Neural cell (in vitro differentiated cells): ENCODE measurements around the gene CTF1. TPM values are rescaled to one million over a fixed set of nuclear protein-coding genes. Genes with fewer than 3 reads are reported as not detected.

Experiments used
- H2AFZ ChIP-seq: fragments of 200-600, 300-800 bp; sonication (generic), shearing (Covaris generic); 2 replicates; pipeline ENCODE4 v1.6.0; 2014; ENCODE audit warnings: low read depth, mild to moderate bottlenecking, antibody characterized with exemption, low read length, moderate library complexity
- H3F3A ChIP-seq: fragments of 200-600 bp; shearing (Covaris generic); 2 replicates; pipeline ENCODE4 v1.6.1; 2016; ENCODE audit warnings: mild to moderate bottlenecking, moderate library complexity, mixed read lengths, antibody characterized with exemption, low read length; ENCODE audit not compliant: insufficient read depth, poor library complexity, severe bottlenecking
- H3K27ac ChIP-seq: fragments of 200-600, 300-800 bp; sonication (generic), shearing (Covaris generic); 2 replicates; pipeline ENCODE4 v1.5.1; 2014; ENCODE audit warnings: mild to moderate bottlenecking, low read length, moderate library complexity
- H3K27me3 ChIP-seq: fragments of 300-800, 200-600 bp; sonication (generic), shearing (Covaris generic); 2 replicates; pipeline ENCODE4 v1.6.0; 2014; ENCODE audit warnings: mild to moderate bottlenecking, low read depth, low read length, moderate library complexity; ENCODE audit not compliant: insufficient read depth
- H3K36me3 ChIP-seq: fragments of 300-800, 200-600 bp; sonication (generic), shearing (Covaris generic); 2 replicates; pipeline ENCODE4 v1.5.1; 2014; ENCODE audit warnings: mild to moderate bottlenecking, antibody characterized with exemption, low read length, moderate library complexity; ENCODE audit not compliant: insufficient read depth
- H3K4me2 ChIP-seq: fragments of 300-800, 200-600 bp; sonication (generic), shearing (Covaris generic); 2 replicates; pipeline ENCODE4 v1.6.0; 2014; ENCODE audit warnings: mild to moderate bottlenecking, low read length
- H3K4me3 ChIP-seq: fragments of 300-800, 200-600 bp; sonication (generic), shearing (Covaris generic); 2 replicates; pipeline ENCODE4 v1.5.1; 2014; ENCODE audit warnings: mild to moderate bottlenecking, low read length, moderate library complexity
- H3K79me2 ChIP-seq: fragments of 200-600 bp; shearing (Covaris generic); replicated peaks from 2 replicates; pipeline ENCODE4 v1.6.0; 2014; ENCODE audit warnings: mild to moderate bottlenecking, low read length, moderate library complexity; ENCODE audit not compliant: insufficient read depth
- H3K9ac ChIP-seq: fragments of 300-800, 200-600 bp; sonication (generic), shearing (Covaris generic); 2 replicates; pipeline ENCODE4 v1.6.1; 2016; ENCODE audit warnings: mild to moderate bottlenecking, low read length, mixed read lengths
- H3K9me2 ChIP-seq: fragments of 200-600 bp; shearing (Covaris generic); 2 replicates; pipeline ENCODE4 v1.6.1; 2016; ENCODE audit warnings: mild to moderate bottlenecking, low read length, mixed read lengths; ENCODE audit not compliant: insufficient read depth
- H3K9me3 ChIP-seq: fragments of 200-600, 300-800 bp; sonication (generic), shearing (Covaris generic); 2 replicates; pipeline ENCODE4 v1.6.1; 2016; ENCODE audit warnings: mild to moderate bottlenecking, mixed run types, low read length, moderate library complexity, mixed read lengths
- H4K20me1 ChIP-seq: fragments of 200-600 bp; shearing (Covaris generic); 2 replicates; pipeline ENCODE4 v1.6.1; 2016; ENCODE audit warnings: mild to moderate bottlenecking, mixed run types; ENCODE audit not compliant: insufficient read depth
- EP300 ChIP-seq: fragments of 450-650 bp; conservative IDR thresholded peaks from 2 replicates; pipeline ENCODE4 v1.6.1; 2014; ENCODE audit warnings: antibody characterized with exemption, mild to moderate bottlenecking, moderate library complexity; ENCODE audit not compliant: poor library complexity, severe bottlenecking
- EZH2 ChIP-seq: fragments of 200-600, 300-800 bp; shearing (Covaris generic), sonication (generic); IDR thresholded peaks from 2 replicates; pipeline ENCODE4 v1.6.1; 2014; ENCODE audit warnings: antibody characterized with exemption, low read length, borderline replicate concordance, mild to moderate bottlenecking; ENCODE audit not compliant: insufficient read depth, poor library complexity, severe bottlenecking
- MXI1 ChIP-seq: fragments of 450-650 bp; conservative IDR thresholded peaks from 2 replicates; pipeline ENCODE4 v1.6.1; 2014; ENCODE audit warnings: antibody characterized with exemption, mild to moderate bottlenecking; ENCODE audit not compliant: poor library complexity, severe bottlenecking
- POLR2AphosphoS5 ChIP-seq: IDR thresholded peaks from 2 replicates; pipeline ENCODE4 v1.6.1; 2012
- RAD21 ChIP-seq: fragments of 450-650 bp; conservative IDR thresholded peaks from 2 replicates; pipeline ENCODE4 v1.6.1; 2014; ENCODE audit warnings: antibody characterized with exemption, mild to moderate bottlenecking, moderate library complexity
- SMC3 ChIP-seq: fragments of 450-650 bp; conservative IDR thresholded peaks from 2 replicates; pipeline ENCODE4 v1.6.1; 2014; ENCODE audit warnings: antibody characterized with exemption, mild to moderate bottlenecking, moderate library complexity; ENCODE audit not compliant: poor library complexity
- TAF1 ChIP-seq: IDR thresholded peaks from 2 replicates; pipeline ENCODE4 v1.6.1; 2012; ENCODE audit warnings: low read depth
- polyA plus RNA-seq: library from polyadenylated mRNA; depleted of rRNA; stranded (reverse); fragments of >200 nt; gene quantifications from 2 replicates; pipeline ENCODE4 v1.2.3, GENCODE V29; 2014
- TF ChIP-seq, protein P1 (sequence below): fragments of 450-650 bp; IDR thresholded peaks from 2 replicates; pipeline ENCODE4 v1.5.1; 2014; ENCODE audit warnings: antibody characterized with exemption, mild to moderate bottlenecking, moderate library complexity; ENCODE audit not compliant: poor library complexity, severe bottlenecking
- TF ChIP-seq, protein P2 (sequence below): IDR thresholded peaks from 2 replicates; pipeline ENCODE4 v1.6.1; 2012; ENCODE audit warnings: borderline replicate concordance

The CTF1 gene
- polyA plus RNA-seq, 1 donor from 2014 or later = not detected

DNA sequence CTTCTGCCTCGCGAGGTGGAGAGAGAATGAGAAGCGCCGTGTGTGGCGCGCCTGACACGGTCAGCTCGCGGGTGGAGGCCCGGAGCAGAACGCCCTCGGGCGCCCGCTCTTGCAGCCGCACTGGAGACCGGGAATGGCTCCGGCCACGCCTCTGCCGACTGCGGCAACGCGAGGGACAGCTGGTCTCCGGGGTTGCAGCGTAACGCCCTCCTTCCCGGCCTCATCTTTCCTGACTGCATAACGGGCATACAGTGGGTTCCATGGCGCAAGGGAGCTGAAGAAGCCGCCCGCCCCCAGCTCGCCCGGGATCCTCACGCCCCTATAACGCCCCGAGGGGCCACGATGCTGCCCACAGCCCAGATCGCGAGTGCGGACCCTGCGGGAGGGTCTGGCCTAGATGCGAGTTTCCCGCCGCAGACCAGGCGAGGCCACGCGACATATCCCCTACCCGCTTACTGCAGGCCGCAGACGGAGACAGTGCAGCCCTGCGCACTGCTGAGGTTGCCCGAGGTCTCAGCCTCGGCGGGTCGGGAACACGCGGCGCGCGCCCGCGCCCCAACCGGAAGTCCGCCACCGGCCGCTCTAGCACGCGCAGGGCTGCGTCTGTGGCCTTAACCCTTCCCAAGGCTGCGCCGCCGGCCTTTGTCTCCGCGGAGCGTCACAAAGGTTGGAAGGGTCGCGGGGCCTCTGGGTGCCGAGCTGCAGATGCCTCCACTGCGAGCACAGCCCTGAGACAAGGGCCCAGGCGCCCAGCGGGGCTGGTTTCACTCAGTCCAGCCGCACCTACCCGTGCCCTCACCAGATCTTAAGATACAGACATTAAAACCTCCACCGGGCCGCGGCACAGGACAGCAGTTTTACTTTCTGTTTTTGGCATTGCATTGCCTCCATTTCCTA lies 21.3 kb upstream of the CTF1 start (continued):
- TF ChIP-seq POLR2AphosphoS5 = peak; percentile 95
- TF ChIP-seq EZH2 = no peak

DNA sequence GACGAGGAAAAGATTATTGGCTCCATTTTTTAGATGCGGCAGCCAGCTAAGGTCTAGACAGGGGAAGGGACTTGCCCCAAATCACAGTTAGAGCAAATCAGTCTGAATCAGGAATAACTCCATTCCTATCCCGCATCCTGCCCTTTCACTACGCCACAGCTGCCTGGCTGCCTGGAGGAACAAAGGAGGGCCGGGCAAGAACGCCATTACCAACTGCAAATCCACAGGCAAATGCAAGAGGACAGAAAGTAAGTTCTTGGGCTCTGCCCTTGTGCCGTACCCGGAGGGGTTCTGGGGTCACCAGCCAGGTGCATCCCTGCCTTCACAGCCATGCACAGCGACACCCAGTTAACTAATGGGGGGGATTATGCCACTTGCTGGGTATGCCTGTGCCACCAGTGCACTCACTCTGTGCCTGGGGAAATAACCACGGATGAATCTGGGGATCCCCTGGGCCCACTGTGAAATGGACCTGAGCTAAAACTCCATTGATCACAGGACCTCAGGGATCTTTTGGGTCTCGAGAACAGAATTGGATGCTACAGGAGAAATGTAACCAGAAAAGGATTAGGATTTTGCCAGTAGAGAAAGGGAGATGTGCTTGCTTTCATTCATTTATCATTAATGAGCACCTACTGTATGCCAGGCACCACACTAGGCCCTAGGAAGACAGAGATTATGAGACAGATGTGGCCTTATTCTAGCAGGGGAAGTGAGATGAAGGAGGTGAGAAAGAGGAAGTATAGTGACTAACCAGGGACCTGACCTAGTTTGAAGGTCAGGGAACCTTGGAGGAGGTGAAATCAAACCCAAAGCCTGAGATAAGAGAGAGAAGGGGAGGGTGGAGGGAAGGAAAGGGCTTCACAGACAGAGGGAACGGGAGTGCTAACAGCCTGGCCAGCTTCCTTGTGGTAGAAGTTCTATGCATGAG lies 20.3 kb upstream of the CTF1 start:
- Histone ChIP-seq H3K27me3 (no peaks in the 10 kb centered on the region), H3K4me3 (peak overlapping the region; percentile 85), H3K36me3 (no peaks in the 10 kb centered on the region), H3F3A (peaks cover 4% of the 10 kb centered on the region), H3K4me2 (peak overlapping the region; percentile 90), H3K27ac (peak overlapping the region; percentile 96), H2AFZ (peak overlapping the region; percentile 63), H3K9me2 (no peaks in the 10 kb centered on the region), H4K20me1 (no peaks in the 10 kb centered on the region), H3K79me2 (peaks cover 16% of the 10 kb centered on the region), H3K9ac (peak overlapping the region; percentile 90), H3K9me3 (no peaks in the 10 kb centered on the region)
- no peak for TF ChIP-seq TAF1
- TF ChIP-seq, protein P1, sequence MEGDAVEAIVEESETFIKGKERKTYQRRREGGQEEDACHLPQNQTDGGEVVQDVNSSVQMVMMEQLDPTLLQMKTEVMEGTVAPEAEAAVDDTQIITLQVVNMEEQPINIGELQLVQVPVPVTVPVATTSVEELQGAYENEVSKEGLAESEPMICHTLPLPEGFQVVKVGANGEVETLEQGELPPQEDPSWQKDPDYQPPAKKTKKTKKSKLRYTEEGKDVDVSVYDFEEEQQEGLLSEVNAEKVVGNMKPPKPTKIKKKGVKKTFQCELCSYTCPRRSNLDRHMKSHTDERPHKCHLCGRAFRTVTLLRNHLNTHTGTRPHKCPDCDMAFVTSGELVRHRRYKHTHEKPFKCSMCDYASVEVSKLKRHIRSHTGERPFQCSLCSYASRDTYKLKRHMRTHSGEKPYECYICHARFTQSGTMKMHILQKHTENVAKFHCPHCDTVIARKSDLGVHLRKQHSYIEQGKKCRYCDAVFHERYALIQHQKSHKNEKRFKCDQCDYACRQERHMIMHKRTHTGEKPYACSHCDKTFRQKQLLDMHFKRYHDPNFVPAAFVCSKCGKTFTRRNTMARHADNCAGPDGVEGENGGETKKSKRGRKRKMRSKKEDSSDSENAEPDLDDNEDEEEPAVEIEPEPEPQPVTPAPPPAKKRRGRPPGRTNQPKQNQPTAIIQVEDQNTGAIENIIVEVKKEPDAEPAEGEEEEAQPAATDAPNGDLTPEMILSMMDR = no peak
- TF ChIP-seq, protein P2, sequence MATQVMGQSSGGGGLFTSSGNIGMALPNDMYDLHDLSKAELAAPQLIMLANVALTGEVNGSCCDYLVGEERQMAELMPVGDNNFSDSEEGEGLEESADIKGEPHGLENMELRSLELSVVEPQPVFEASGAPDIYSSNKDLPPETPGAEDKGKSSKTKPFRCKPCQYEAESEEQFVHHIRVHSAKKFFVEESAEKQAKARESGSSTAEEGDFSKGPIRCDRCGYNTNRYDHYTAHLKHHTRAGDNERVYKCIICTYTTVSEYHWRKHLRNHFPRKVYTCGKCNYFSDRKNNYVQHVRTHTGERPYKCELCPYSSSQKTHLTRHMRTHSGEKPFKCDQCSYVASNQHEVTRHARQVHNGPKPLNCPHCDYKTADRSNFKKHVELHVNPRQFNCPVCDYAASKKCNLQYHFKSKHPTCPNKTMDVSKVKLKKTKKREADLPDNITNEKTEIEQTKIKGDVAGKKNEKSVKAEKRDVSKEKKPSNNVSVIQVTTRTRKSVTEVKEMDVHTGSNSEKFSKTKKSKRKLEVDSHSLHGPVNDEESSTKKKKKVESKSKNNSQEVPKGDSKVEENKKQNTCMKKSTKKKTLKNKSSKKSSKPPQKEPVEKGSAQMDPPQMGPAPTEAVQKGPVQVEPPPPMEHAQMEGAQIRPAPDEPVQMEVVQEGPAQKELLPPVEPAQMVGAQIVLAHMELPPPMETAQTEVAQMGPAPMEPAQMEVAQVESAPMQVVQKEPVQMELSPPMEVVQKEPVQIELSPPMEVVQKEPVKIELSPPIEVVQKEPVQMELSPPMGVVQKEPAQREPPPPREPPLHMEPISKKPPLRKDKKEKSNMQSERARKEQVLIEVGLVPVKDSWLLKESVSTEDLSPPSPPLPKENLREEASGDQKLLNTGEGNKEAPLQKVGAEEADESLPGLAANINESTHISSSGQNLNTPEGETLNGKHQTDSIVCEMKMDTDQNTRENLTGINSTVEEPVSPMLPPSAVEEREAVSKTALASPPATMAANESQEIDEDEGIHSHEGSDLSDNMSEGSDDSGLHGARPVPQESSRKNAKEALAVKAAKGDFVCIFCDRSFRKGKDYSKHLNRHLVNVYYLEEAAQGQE = peak; percentile 49

DNA sequence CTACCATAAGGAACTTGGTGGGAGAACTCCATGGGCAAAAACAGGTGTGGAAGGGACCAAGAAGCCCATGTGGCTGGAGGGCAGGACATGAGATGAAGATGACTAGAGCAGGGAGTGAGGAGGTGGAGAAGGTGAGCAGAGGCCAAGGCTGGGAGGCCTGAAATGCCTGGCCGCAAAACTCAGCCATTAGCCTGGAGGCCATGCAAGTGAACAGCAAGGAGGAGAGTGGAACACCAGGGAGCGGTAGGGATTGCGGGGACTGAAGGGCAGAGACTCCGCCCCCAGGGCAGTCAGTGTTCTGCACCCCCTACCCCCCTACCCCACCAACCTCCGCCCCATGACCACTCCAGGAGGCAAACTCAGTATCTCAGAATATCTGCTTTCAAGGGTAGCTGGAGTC lies 19.5 kb upstream of the CTF1 start:
- Histone ChIP-seq H3K4me3 (peak overlapping the region; percentile 85), H3K27me3 (no peaks in the 10 kb centered on the region), H2AFZ (no peak overlapping the region), H3K9me3 (no peaks in the 10 kb centered on the region), H3F3A (peaks cover 4% of the 10 kb centered on the region), H3K9ac (peak overlapping the region; percentile 90), H4K20me1 (no peaks in the 10 kb centered on the region), H3K36me3 (no peaks in the 10 kb centered on the region), H3K27ac (peak overlapping the region; percentile 96), H3K4me2 (peak overlapping the region; percentile 90), H3K9me2 (no peaks in the 10 kb centered on the region), H3K79me2 (peaks cover 16% of the 10 kb centered on the region)
- TF ChIP-seq SMC3 (no peak), EP300 (no peak), MXI1 (no peak), EZH2 (no peak), TAF1 (no peak), RAD21 (no peak)
- TF ChIP-seq, protein P2 = no peak
